NCI-H774 (cell line): ENCODE data around the gene ANKRD24.
A peak's percentile ranks its signal among the peaks of the same experiment; 100 is the strongest.
"Not testable (repeated sequence)": the region's sequence is repeated elsewhere in the genome, so short reads cannot be mapped to it uniquely, and the experiment has no call there.

Source experiments
- DNase-seq: peaks from one replicate; lab custom pipeline; 2025; lab: John Stamatoyannopoulos, UW

Gene ANKRD24

GRCh38 chr19:4182084-4182810, at the start of gene ANKRD24, which contains the start of gene SIRT6:
Gene ANKRD24 (plus strand): TSS chr19:4182689. CDS start chr19:4186426, 3,737 bp downstream.
Gene SIRT6 (minus strand): TSS chr19:4182563. CDS start chr19:4182539, 24 bp downstream.
- DNase-seq, result peak; percentile 96

- no peak for DNase-seq
Measured at GRCh38 chr19:4134351-4134750, 48.1 kb upstream of the ANKRD24 start.

- DNase-seq, result not testable (repeated sequence)
Measured at GRCh38 chr19:4135386-4135785, 47.1 kb upstream of the ANKRD24 start.

GRCh38 chr19:4136680-4137088, 45.8 kb upstream of the ANKRD24 start:
- no peak for DNase-seq

GRCh38 chr19:4138445-4138844, 44.0 kb upstream of the ANKRD24 start:
- no peak for DNase-seq

- peak; percentile 43 for DNase-seq
Measured at GRCh38 chr19:4139614-4140236, 42.8 kb upstream of the ANKRD24 start.

- peak; percentile 43 for DNase-seq
Measured at GRCh38 chr19:4140237-4140711, 42.2 kb upstream of the ANKRD24 start.

GRCh38 chr19:4142916-4143315, 39.6 kb upstream of the ANKRD24 start:
- DNase-seq, result not testable (repeated sequence)

GRCh38 chr19:4144666-4145249, 37.7 kb upstream of the ANKRD24 start:
- no peak for DNase-seq

GRCh38 chr19:4149518-4150288, 32.8 kb upstream of the ANKRD24 start:
- DNase-seq, result no peak

GRCh38 chr19:4151623-4152022, 30.9 kb upstream of the ANKRD24 start:
- DNase-seq, result no peak

GRCh38 chr19:4152241-4152998, 30.1 kb upstream of the ANKRD24 start:
- DNase-seq, result no peak

- DNase-seq, result no peak
Measured at GRCh38 chr19:4154571-4155312, 27.7 kb upstream of the ANKRD24 start.

- no peak for DNase-seq
Measured at GRCh38 chr19:4157164-4157563, 25.3 kb upstream of the ANKRD24 start.

GRCh38 chr19:4157971-4158370, 24.5 kb upstream of the ANKRD24 start:
- DNase-seq, result not testable (repeated sequence)

GRCh38 chr19:4161415-4162077, 20.9 kb upstream of the ANKRD24 start:
- no peak for DNase-seq

- no peak for DNase-seq
Measured at GRCh38 chr19:4164262-4164661, 18.2 kb upstream of the ANKRD24 start.

GRCh38 chr19:4171676-4172075, 10.8 kb upstream of the ANKRD24 start:
- DNase-seq, result no peak

- no peak for DNase-seq
Measured at GRCh38 chr19:4172861-4173473, 9.5 kb upstream of the ANKRD24 start.
